Measurements from ENCODE around the gene RCN1.

Gene RCN1

DNA sequence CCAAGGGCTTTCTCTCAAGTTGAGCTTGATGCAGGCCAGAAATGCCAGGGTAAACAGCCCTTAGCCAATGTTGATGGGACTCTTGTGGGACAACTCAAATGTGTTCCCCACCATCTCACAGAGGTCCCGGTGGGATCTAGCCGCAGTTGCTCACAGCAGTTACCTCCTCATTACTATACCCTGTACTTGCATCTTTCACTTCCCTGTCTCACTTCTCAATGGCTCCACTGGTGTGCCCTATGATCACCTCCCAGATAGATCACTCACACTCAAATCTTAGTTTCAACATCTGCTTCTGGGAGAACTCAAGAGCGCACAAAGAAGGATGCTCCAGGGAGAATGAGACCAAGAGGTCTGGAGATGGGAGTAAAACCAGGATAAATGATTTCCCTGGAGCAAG, 47.0 kb downstream of the RCN1 start:
- Histone ChIP-seq H3K4me3 (no peak overlapping the region), H3K4me1 (peaks cover 0 to 10% (median 0%) of the 10 kb centered on the region in 10 experiments; a peak in 3 of 20 replicates), H3K27ac (no peak overlapping the region), H3K27me3 (no peaks in the 10 kb centered on the region), H3K9ac (no peak overlapping the region), H3K4me2 (peak overlapping the region in 1 of 11 experiments; percentile 19; a peak in 1 of 22 replicates), H4K20me1 (no peaks in the 10 kb centered on the region), H3K9me3 (replicated peaks in 1 of 11) (0 out of 22 replicates have a peak, but pooled peaks cover 0 to 4% (median 0%) of the 10 kb centered on the region in 11 experiments), H3K36me3 (no peaks in the 10 kb centered on the region)
- no peak for TF ChIP-seq Cebpa-rat (IDR thresholded peaks at IDR 0.05)

DNA sequence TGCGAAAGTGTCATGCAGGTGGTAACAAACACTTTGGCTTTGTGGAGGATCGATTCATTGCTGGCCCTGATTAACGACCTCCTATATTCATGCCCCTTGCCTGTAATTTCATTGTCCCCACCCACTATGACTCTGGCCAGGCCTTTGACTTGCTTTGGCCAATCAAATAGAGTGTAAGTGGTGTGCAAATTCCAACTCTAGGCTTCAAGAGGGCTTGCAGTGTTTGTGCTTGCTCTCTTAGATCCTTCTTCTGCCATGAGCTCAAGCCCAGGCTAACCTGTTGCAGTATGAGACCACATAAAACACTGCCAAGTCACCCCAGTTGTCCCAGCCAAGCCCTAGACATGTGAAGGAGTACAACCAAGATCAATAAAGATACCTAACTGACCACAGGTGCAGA, 48.0 kb downstream of the RCN1 start:
- no peak overlapping the region for H3K9ac ChIP-seq
- no peak overlapping the region for H3K4me3 ChIP-seq
- H3K27me3 ChIP-seq = no peaks in the 10 kb centered on the region
- no peaks in the 10 kb centered on the region for H4K20me1 ChIP-seq
- peaks cover 0 to 4% (median 0%) of the 10 kb centered on the region in 11 experiments; a peak in 1 of 22 replicates for H3K9me3 ChIP-seq (replicated peaks in 1 of 11)
- H3K27ac ChIP-seq = no peak overlapping the region
- H3K36me3 ChIP-seq = no peaks in the 10 kb centered on the region
- TF ChIP-seq Cebpa-rat (IDR thresholded peaks at IDR 0.05) = no peak
- H3K4me1 ChIP-seq = peaks cover 0 to 10% (median 0%) of the 10 kb centered on the region in 10 experiments; a peak in 3 of 20 replicates
- H3K4me2 ChIP-seq = no peak overlapping the region

DNA sequence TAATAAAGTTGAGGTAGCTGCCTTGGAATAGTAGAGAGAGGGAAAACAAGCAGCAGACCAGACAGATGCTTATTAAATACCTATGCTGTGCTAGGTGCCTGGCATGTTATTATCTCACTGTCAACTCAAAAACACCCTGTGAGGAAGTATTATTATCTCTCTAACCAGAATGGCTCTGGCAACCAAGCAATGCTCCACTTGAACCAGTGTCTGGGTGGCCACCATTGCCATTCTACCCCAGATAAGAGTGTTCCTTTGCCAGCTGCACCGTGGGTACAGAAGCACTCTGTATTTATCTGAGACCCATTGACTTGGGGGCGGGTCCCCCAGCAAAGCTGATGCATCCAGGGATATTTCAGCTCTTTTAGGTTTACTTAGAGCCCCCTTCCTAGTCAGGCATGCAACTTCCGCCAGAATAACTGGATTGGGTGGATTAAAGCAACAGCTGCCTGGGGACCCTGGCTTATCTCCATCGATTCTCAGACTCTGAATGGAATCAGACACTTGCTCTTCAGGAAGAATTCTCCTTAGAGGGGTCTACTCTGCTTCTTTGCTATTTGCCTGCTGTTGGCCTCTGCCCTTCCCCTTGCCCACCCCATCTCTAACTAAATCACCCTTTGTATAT, 49.1 kb downstream of the RCN1 start:
- TF ChIP-seq Cebpa-rat (IDR thresholded peaks at IDR 0.05) = no peak
- H4K20me1 ChIP-seq = no peaks in the 10 kb centered on the region
- no peak overlapping the region for H3K4me3 ChIP-seq
- H3K36me3 ChIP-seq = no peaks in the 10 kb centered on the region
- peaks cover 0 to 10% (median 0%) of the 10 kb centered on the region in 10 experiments; a peak in 3 of 20 replicates for H3K4me1 ChIP-seq
- H3K9me3 ChIP-seq (replicated peaks in 1 of 11) = peaks cover 0 to 4% (median 0%) of the 10 kb centered on the region in 11 experiments; a peak in 2 of 22 replicates
- H3K9ac ChIP-seq = no peak overlapping the region
- no peak overlapping the region for H3K27ac ChIP-seq
- H3K27me3 ChIP-seq = no peaks in the 10 kb centered on the region
- H3K4me2 ChIP-seq = no peak overlapping the region

DNA sequence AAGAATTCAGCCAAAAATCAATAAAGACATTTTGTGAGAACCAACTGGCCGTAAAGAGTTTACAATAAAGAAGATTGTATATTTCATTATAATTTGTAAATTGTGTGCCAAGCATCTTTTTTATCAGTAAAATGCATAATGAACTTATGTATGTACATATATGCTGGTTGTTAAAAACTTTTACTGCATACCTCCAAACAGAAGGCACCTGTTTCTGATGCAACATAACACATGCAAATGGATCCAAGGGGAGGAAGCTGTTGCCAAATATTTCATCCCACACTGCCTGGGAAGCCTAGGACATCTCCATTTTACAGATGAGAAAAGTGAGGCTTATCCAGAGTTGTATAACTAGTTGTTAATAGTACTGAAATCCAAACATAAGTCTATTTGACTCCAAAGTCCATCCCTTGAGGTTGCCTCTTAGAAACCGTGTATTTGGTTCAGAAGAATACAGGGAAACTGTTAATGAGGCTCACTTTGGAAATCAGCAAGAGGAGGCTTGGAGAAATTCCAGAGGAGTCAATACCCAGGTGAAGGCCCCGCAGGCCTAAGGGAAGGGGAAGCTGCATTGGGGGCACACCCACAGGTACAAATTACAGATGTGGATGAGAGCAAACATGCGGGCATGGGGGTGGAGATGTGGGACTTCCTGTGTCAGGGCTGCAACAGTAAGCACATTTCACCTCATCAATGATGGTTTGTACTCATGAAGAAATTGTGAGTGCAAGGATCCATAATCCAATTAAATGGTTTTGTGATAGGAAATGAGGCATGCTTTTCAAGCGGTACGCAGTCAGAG, 51.1 kb downstream of the RCN1 start:
- Histone ChIP-seq H3K27ac (no peak overlapping the region), H3K9ac (no peak overlapping the region), H3K27me3 (no peaks in the 10 kb centered on the region), H3K4me2 (no peak overlapping the region), H4K20me1 (no peaks in the 10 kb centered on the region), H3K9me3 (replicated peaks in 1 of 11) (peaks cover 0 to 4% (median 0%) of the 10 kb centered on the region in 11 experiments; a peak in 3 of 22 replicates), H3K36me3 (no peaks in the 10 kb centered on the region), H3K4me1 (peaks cover 0 to 7% (median 0%) of the 10 kb centered on the region in 10 experiments; a peak in 3 of 20 replicates), H3K4me3 (no peak overlapping the region)
- no peak for TF ChIP-seq Cebpa-rat (IDR thresholded peaks at IDR 0.05)

DNA sequence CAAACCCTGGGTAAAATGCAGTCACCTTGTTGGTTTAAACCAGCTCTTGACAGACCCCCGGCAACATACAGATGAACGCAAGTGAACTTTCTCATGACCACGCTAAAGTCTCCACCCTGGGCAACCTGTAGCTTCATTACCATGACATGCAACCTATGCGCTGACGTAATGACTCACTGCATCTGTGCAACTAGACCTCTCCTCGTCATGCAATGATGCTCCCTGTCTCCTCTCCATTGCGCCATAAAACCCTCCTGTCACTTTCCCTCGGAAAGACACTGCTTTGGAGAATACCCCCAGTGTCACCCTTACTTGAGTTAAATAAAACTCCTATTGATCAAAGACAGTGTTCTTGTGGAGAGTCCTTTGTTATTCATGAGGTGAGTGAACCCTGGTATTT, 52.5 kb downstream of the RCN1 start:
- no peaks in the 10 kb centered on the region for H3K36me3 ChIP-seq
- H3K4me1 ChIP-seq = no peaks in the 10 kb centered on the region
- no peaks in the 10 kb centered on the region for H4K20me1 ChIP-seq
- H3K9ac ChIP-seq = no peak overlapping the region
- no peaks in the 10 kb centered on the region for H3K27me3 ChIP-seq
- 0 out of 22 replicates have a peak, but pooled peaks of 1 of the 11 experiments have one; percentile 26 for TF ChIP-seq Cebpa-rat (IDR thresholded peaks at IDR 0.05)
- H3K27ac ChIP-seq = no peak overlapping the region
- peaks cover 0 to 10% (median 0%) of the 10 kb centered on the region in 11 experiments; a peak in 4 of 22 replicates for H3K9me3 ChIP-seq (replicated peaks in 1 of 11)
- H3K4me3 ChIP-seq = no peak overlapping the region
- H3K4me2 ChIP-seq = no peak overlapping the region

DNA sequence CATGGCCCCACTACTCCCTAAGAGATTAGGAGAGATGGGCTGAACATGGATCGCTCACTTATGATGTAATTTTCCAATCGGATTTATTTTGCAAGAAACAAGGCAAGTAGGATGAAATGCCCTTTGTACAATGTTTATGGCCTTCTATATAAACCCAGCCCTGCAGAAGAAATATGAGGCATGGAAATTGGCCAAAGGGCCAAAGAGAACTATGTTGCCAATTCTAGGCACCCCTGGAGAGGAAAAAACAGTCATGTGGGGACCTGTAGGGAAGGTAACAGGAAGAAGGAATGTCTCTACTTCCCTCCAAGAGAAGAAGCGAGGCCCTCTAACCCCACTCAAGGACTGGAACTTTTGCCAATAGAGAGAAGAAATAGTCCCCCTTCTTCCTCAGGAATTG, 54.4 kb downstream of the RCN1 start:
- Histone ChIP-seq H3K27me3 (no peaks in the 10 kb centered on the region), H3K9me3 (replicated peaks in 1 of 11) (peaks cover 0 to 14% (median 0%) of the 10 kb centered on the region in 11 experiments; a peak in 5 of 22 replicates), H3K36me3 (no peaks in the 10 kb centered on the region), H3K27ac (no peak overlapping the region), H3K4me3 (no peak overlapping the region), H3K9ac (no peak overlapping the region), H3K4me2 (no peak overlapping the region), H3K4me1 (no peaks in the 10 kb centered on the region; a peak in 1 of 20 replicates), H4K20me1 (no peaks in the 10 kb centered on the region)
- no peak for TF ChIP-seq Cebpa-rat (IDR thresholded peaks at IDR 0.05)

DNA sequence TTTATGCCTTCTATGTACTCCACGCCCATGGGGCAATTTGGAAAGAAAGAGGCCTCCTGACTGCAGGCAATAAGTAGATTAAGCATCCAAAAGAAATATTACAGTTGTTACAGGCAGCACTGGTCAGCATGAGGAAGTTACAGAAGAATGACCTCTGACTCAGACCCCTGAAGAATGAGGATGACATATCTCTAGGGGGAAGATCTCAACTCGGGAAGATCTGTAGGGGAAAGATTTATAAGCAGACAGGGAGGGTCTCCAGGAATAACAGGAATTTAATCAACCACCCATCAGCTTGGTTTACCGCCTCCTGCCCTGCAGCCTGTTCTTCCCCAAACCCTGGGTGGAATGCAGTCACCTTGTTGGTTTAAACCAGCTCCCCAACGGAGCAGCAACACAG, 58.0 kb downstream of the RCN1 start:
- H3K27me3 ChIP-seq = no peaks in the 10 kb centered on the region
- TF ChIP-seq Cebpa-rat (IDR thresholded peaks at IDR 0.05) = no peak
- peaks cover 0 to 14% (median 0%) of the 10 kb centered on the region in 11 experiments; a peak in 4 of 22 replicates for H3K9me3 ChIP-seq (replicated peaks in 1 of 11)
- no peaks in the 10 kb centered on the region for H3K36me3 ChIP-seq
- H3K4me1 ChIP-seq = peaks cover 0 to 19% (median 8%) of the 10 kb centered on the region in 10 experiments; a peak in 11 of 20 replicates
- H3K9ac ChIP-seq = no peak overlapping the region
- H3K4me2 ChIP-seq = no peak overlapping the region
- H4K20me1 ChIP-seq = no peaks in the 10 kb centered on the region
- H3K4me3 ChIP-seq = no peak overlapping the region
- H3K27ac ChIP-seq = no peak overlapping the region

DNA sequence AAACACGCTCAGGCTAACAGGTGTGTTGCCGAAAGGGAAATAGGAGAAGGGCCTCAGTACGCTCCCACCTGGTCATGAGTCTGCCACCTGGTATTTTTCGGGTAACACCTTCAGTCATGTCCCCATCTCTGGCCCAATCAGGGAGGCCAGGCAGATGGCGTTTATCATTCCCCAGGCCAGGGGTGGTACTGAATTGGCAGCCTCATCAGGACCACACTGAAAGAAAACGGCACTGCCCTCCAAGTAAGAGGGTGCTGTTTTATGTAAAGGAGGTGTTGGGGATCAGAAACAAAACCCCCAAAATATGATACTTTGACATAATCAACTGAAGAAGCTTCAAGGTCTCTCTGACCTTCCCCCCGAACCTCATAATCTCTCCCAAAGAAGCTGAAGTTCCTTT, 58.9 kb downstream of the RCN1 start:
- H3K27ac ChIP-seq = no peak overlapping the region
- no peak overlapping the region for H3K4me2 ChIP-seq
- H3K27me3 ChIP-seq = no peaks in the 10 kb centered on the region
- H3K4me3 ChIP-seq = no peak overlapping the region
- no peaks in the 10 kb centered on the region for H3K36me3 ChIP-seq
- peaks cover 0 to 19% (median 8%) of the 10 kb centered on the region in 10 experiments; a peak in 11 of 20 replicates for H3K4me1 ChIP-seq
- H4K20me1 ChIP-seq = no peaks in the 10 kb centered on the region
- peaks cover 0 to 14% (median 0%) of the 10 kb centered on the region in 11 experiments; a peak in 3 of 22 replicates for H3K9me3 ChIP-seq (replicated peaks in 1 of 11)
- H3K9ac ChIP-seq = no peak overlapping the region
- TF ChIP-seq Cebpa-rat (IDR thresholded peaks at IDR 0.05) = no peak

DNA sequence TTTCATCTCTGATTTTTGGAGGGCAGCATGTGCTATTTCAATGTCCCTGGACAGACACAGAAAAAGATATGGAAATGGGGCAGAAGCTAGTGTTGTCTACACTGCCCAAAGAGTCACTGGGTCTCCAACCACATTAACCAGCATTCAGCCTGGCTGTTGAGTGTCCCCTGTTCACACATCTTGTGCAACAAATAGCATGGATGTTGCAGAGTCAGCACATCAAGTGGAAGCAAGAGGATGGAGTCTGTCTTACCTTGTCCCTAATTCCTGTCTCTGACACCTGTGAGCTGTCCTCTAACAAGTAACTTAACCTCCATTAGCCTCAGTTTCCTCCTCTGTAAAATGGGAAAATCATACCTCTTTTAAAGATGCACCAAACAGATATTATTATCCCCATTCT, 60.2 kb downstream of the RCN1 start:
- H3K4me2 ChIP-seq = no peak overlapping the region
- H3K4me3 ChIP-seq = no peak overlapping the region
- H3K9ac ChIP-seq = no peak overlapping the region
- no peak overlapping the region for H3K27ac ChIP-seq
- peaks cover 0 to 19% (median 8%) of the 10 kb centered on the region in 10 experiments; a peak in 11 of 20 replicates for H3K4me1 ChIP-seq
- no peaks in the 10 kb centered on the region for H4K20me1 ChIP-seq
- TF ChIP-seq Cebpa-rat (IDR thresholded peaks at IDR 0.05) = no peak
- no peaks in the 10 kb centered on the region for H3K27me3 ChIP-seq
- no peaks in the 10 kb centered on the region for H3K36me3 ChIP-seq
- H3K9me3 ChIP-seq (replicated peaks in 1 of 11) = peaks cover 0 to 14% (median 0%) of the 10 kb centered on the region in 11 experiments; a peak in 3 of 22 replicates
